ENCODE data around the gene STK40.

The STK40 gene

DNA sequence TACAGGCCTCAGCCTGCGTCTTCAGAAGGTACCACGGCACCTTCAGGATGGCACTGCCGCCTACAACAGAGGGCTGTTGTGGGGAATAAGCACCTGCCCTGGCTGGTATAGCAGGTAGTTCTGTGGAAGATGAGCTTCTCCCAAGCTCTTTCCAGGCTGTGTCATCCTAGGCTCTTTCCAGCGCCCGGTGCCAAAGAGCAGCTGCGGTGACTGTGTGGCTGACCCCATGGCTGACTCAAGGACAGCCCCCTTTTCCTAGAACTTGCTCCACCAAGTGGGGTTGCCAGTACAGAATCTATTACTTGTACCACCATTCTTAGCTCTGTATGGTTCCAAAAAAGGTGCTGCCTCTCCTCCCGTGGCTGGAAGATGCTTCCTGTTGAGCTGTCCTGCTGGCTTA is 40.4 kb downstream of the STK40 start:
- no peak overlapping the region for H3K27ac ChIP-seq (ENCODE audit: low read length)
- H3K27me3 ChIP-seq (ENCODE audit: control insufficient read depth, insufficient read depth, low read length): no peaks in the 10 kb centered on the region
- no CpG with 5 or more reads among the region's 7 CpGs for WGBS (ENCODE audit: insufficient coverage, insufficient read length)
- no peaks in the 10 kb centered on the region for H3K4me1 ChIP-seq (ENCODE audit: control insufficient read depth, insufficient read depth, low read length)
- no peak overlapping the region for H3K4me3 ChIP-seq (ENCODE audit: low read length)
- H3K36me3 ChIP-seq (ENCODE audit: control insufficient read depth, insufficient read depth, low read length): peaks cover 21% of the 10 kb centered on the region
- H3K9me3 ChIP-seq (ENCODE audit: control insufficient read depth, insufficient read depth, low read length): no peaks in the 10 kb centered on the region
- no peak for DNase-seq (ENCODE audit: low read depth, low spot score)

GRCh38 chr1:36344395-36344680 is 41.4 kb downstream of the STK40 start:
- H3K4me3 ChIP-seq (ENCODE audit: low read length): no peak overlapping the region
- WGBS (ENCODE audit: insufficient coverage, insufficient read length): no CpG with 5 or more reads among the region's 8 CpGs
- no peak overlapping the region for H3K27ac ChIP-seq (ENCODE audit: low read length)
- DNase-seq (ENCODE audit: low read depth, low spot score): no peak
- no peaks in the 10 kb centered on the region for H3K27me3 ChIP-seq (ENCODE audit: control insufficient read depth, insufficient read depth, low read length)
- peaks cover 21% of the 10 kb centered on the region for H3K36me3 ChIP-seq (ENCODE audit: control insufficient read depth, insufficient read depth, low read length)
- H3K4me1 ChIP-seq (ENCODE audit: control insufficient read depth, insufficient read depth, low read length): no peaks in the 10 kb centered on the region
- H3K9me3 ChIP-seq (ENCODE audit: control insufficient read depth, insufficient read depth, low read length): no peaks in the 10 kb centered on the region

GRCh38 chr1:36343651-36344394 is 41.9 kb downstream of the STK40 start:
- Histone ChIP-seq H3K4me1 (ENCODE audit: control insufficient read depth, insufficient read depth, low read length) (peaks cover 2% of the 10 kb centered on the region; the same call in 1 of the 2 replicates), H3K9me3 (ENCODE audit: control insufficient read depth, insufficient read depth, low read length) (no peaks in the 10 kb centered on the region), H3K36me3 (ENCODE audit: control insufficient read depth, insufficient read depth, low read length) (peaks cover 21% of the 10 kb centered on the region), H3K27me3 (ENCODE audit: control insufficient read depth, insufficient read depth, low read length) (no peaks in the 10 kb centered on the region), H3K27ac (ENCODE audit: low read length) (no peak overlapping the region), H3K4me3 (ENCODE audit: low read length) (no peak overlapping the region)
- DNase-seq (ENCODE audit: low read depth, low spot score): no peak
- WGBS (ENCODE audit: insufficient coverage, insufficient read length): no CpG with 5 or more reads among the region's 24 CpGs

GRCh38 chr1:36342426-36343185 is 43.1 kb downstream of the STK40 start:
- H3K9me3 ChIP-seq (ENCODE audit: control insufficient read depth, insufficient read depth, low read length): no peaks in the 10 kb centered on the region
- DNase-seq (ENCODE audit: low read depth, low spot score): no peak
- no peaks in the 10 kb centered on the region for H3K27me3 ChIP-seq (ENCODE audit: control insufficient read depth, insufficient read depth, low read length)
- no CpG with 5 or more reads among the region's 10 CpGs for WGBS (ENCODE audit: insufficient coverage, insufficient read length)
- H3K4me1 ChIP-seq (ENCODE audit: control insufficient read depth, insufficient read depth, low read length): peaks cover 2% of the 10 kb centered on the region; the same call in 1 of the 2 replicates
- no peak overlapping the region for H3K4me3 ChIP-seq (ENCODE audit: low read length)
- H3K27ac ChIP-seq (ENCODE audit: low read length): no peak overlapping the region
- peaks cover 15% of the 10 kb centered on the region for H3K36me3 ChIP-seq (ENCODE audit: control insufficient read depth, insufficient read depth, low read length)

- H3K27ac ChIP-seq (ENCODE audit: low read length): no peak overlapping the region
Observed at GRCh38 chr1:36341626-36342320, 44.0 kb downstream of the STK40 start.

GRCh38 chr1:36339615-36340014 is 46.1 kb downstream of the STK40 start:
- H3K4me1 ChIP-seq (ENCODE audit: control insufficient read depth, insufficient read depth, low read length): peaks cover 2% of the 10 kb centered on the region; the same call in 1 of the 2 replicates
- no peak overlapping the region for H3K4me3 ChIP-seq (ENCODE audit: low read length)
- H3K27me3 ChIP-seq (ENCODE audit: control insufficient read depth, insufficient read depth, low read length): no peaks in the 10 kb centered on the region
- no peak overlapping the region for H3K27ac ChIP-seq (ENCODE audit: low read length)
- H3K36me3 ChIP-seq (ENCODE audit: control insufficient read depth, insufficient read depth, low read length): peaks cover 7% of the 10 kb centered on the region
- no peaks in the 10 kb centered on the region for H3K9me3 ChIP-seq (ENCODE audit: control insufficient read depth, insufficient read depth, low read length)
- WGBS (ENCODE audit: insufficient coverage, insufficient read length): no CpG with 5 or more reads among the region's 9 CpGs
- no peak for DNase-seq (ENCODE audit: low read depth, low spot score)

More at GRCh38 chr1:36341626-36342320, 44.0 kb downstream of the STK40 start:
- no peak overlapping the region for H3K4me3 ChIP-seq (ENCODE audit: low read length)
- H3K9me3 ChIP-seq (ENCODE audit: control insufficient read depth, insufficient read depth, low read length): no peaks in the 10 kb centered on the region
- H3K4me1 ChIP-seq (ENCODE audit: control insufficient read depth, insufficient read depth, low read length): peaks cover 2% of the 10 kb centered on the region; the same call in 1 of the 2 replicates
- H3K27me3 ChIP-seq (ENCODE audit: control insufficient read depth, insufficient read depth, low read length): no peaks in the 10 kb centered on the region
- no peak for DNase-seq (ENCODE audit: low read depth, low spot score)
- WGBS (ENCODE audit: insufficient coverage, insufficient read length): no CpG with 5 or more reads among the region's 34 CpGs
- H3K36me3 ChIP-seq (ENCODE audit: control insufficient read depth, insufficient read depth, low read length): peaks cover 15% of the 10 kb centered on the region

- H3K27ac ChIP-seq (ENCODE audit: low read length): no peak overlapping the region
Observed at GRCh38 chr1:36339215-36339614, 46.5 kb downstream of the STK40 start.

GRCh38 chr1:36337830-36338229 is 47.9 kb downstream of the STK40 start:
- H3K27me3 ChIP-seq (ENCODE audit: control insufficient read depth, insufficient read depth, low read length): no peaks in the 10 kb centered on the region
- no peak for DNase-seq (ENCODE audit: low read depth, low spot score)
- no CpG with 5 or more reads among the region's 6 CpGs for WGBS (ENCODE audit: insufficient coverage, insufficient read length)

More at GRCh38 chr1:36339215-36339614, 46.5 kb downstream of the STK40 start:
- Histone ChIP-seq H3K27me3 (ENCODE audit: control insufficient read depth, insufficient read depth, low read length) (no peaks in the 10 kb centered on the region), H3K9me3 (ENCODE audit: control insufficient read depth, insufficient read depth, low read length) (no peaks in the 10 kb centered on the region), H3K36me3 (ENCODE audit: control insufficient read depth, insufficient read depth, low read length) (peaks cover 7% of the 10 kb centered on the region), H3K4me1 (ENCODE audit: control insufficient read depth, insufficient read depth, low read length) (peaks cover 2% of the 10 kb centered on the region; the same call in 1 of the 2 replicates), H3K4me3 (ENCODE audit: low read length) (no peak overlapping the region)
- no peak for DNase-seq (ENCODE audit: low read depth, low spot score)
- no CpG with 5 or more reads among the region's 7 CpGs for WGBS (ENCODE audit: insufficient coverage, insufficient read length)

DNA sequence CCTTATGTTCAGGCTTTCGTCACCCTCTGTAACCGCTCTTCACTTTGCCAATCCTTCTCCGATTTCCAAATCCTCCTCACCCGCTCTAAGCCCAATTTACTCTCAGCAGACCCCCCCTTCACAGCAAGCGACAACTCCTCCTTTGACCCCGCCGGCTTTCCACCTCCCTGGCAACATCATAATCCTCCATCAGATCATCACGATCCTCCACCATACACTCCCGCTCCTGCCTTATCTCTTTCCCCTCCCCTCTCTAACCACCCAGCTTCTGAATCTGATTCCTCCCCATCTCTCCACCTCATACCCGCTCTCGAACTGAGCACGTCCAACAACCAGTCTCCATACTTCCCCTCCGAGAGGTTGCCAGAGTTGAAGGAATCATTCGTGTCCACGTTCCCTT is 54.8 kb downstream of the STK40 start:
- Histone ChIP-seq H3K27me3 (ENCODE audit: control insufficient read depth, insufficient read depth, low read length) (no peaks in the 10 kb centered on the region), H3K27ac (ENCODE audit: low read length) (no peak overlapping the region), H3K4me1 (ENCODE audit: control insufficient read depth, insufficient read depth, low read length) (no peaks in the 10 kb centered on the region; the same call in none of the 2 replicates), H3K36me3 (ENCODE audit: control insufficient read depth, insufficient read depth, low read length) (no peaks in the 10 kb centered on the region), H3K9me3 (ENCODE audit: control insufficient read depth, insufficient read depth, low read length) (no peaks in the 10 kb centered on the region), H3K4me3 (ENCODE audit: low read length) (no peak overlapping the region)
- WGBS (ENCODE audit: insufficient coverage, insufficient read length): 100% methylated on average over 6 of the region's 15 CpGs
- DNase-seq (ENCODE audit: low read depth, low spot score): no peak

More at GRCh38 chr1:36337830-36338229, 47.9 kb downstream of the STK40 start:
- peaks cover 2% of the 10 kb centered on the region; the same call in 1 of the 2 replicates for H3K4me1 ChIP-seq (ENCODE audit: control insufficient read depth, insufficient read depth, low read length)
- H3K9me3 ChIP-seq (ENCODE audit: control insufficient read depth, insufficient read depth, low read length): no peaks in the 10 kb centered on the region
- H3K4me3 ChIP-seq (ENCODE audit: low read length): no peak overlapping the region
- H3K27ac ChIP-seq (ENCODE audit: low read length): no peak overlapping the region
- H3K36me3 ChIP-seq (ENCODE audit: control insufficient read depth, insufficient read depth, low read length): peaks cover 3% of the 10 kb centered on the region

- no CpG with 5 or more reads among the region's 9 CpGs for WGBS (ENCODE audit: insufficient coverage, insufficient read length)
- DNase-seq (ENCODE audit: low read depth, low spot score): no peak
- H3K4me1 ChIP-seq (ENCODE audit: control insufficient read depth, insufficient read depth, low read length): no peaks in the 10 kb centered on the region; the same call in none of the 2 replicates
- no peak overlapping the region for H3K27ac ChIP-seq (ENCODE audit: low read length)
- no peaks in the 10 kb centered on the region for H3K9me3 ChIP-seq (ENCODE audit: control insufficient read depth, insufficient read depth, low read length)
- H3K36me3 ChIP-seq (ENCODE audit: control insufficient read depth, insufficient read depth, low read length): no peaks in the 10 kb centered on the region
- no peak overlapping the region for H3K4me3 ChIP-seq (ENCODE audit: low read length)
- no peaks in the 10 kb centered on the region for H3K27me3 ChIP-seq (ENCODE audit: control insufficient read depth, insufficient read depth, low read length)
Observed at GRCh38 chr1:36329817-36330216, 55.9 kb downstream of the STK40 start.
